K562 (cell line): ENCODE measurements around the gene SOX12. TPM values are rescaled to one million over a fixed set of nuclear protein-coding genes. Genes with fewer than 3 reads are reported as not detected.

ENCODE experiments used
- ATAC-seq: fragments of 200-7000 bp; cut with Tn5 transposase; 3 replicates; pipeline ENCODE4 v1.9.1; 2020; ENCODE audit warnings: moderate library complexity
- BruUV-seq: library from RNA; stranded (reverse); fragments of 400-500 nt; replicated peaks from 2 replicates; lab custom pipeline; 2021; lab: Mats Ljungman, UMichigan
- CTCF ChIA-PET: fragments of 300-600 bp; formaldehyde crosslinking; extraction: SDS; loops from one replicate; lab custom pipeline; 2021; ENCODE audit warnings: low intra/inter-chr PET ratio; lab: Yijun Ruan, JAX
- POLR2A ChIA-PET: fragments of 300-600, 350-650 bp; sonication (Branson Sonifier 250); formaldehyde crosslinking; extraction: SDS; loops from one replicate; lab custom pipeline; 2021; ENCODE audit warnings: antibody characterized with exemption, inconsistent platforms; lab: Yijun Ruan, JAX
- DNase-seq, 4 experiments: peaks; one replicate each; pipeline versions ENCODE4 v3.0.0 to v3.0.0-alpha.2; 2011 to 2018; ENCODE audit warnings: low spot score in 3 of 4, mixed read lengths in 3 of 4; ENCODE audit errors: extremely low read depth in 1 of 4
- FAIRE-seq: peaks from 2 replicates; lab custom pipeline; 2011; peaks lifted over from hg19 to GRCh38; lab: Jason Lieb, UNC
- H2AFZ ChIP-seq: 2 replicates; pipeline ENCODE4 v1.6.0; 2011; ENCODE audit warnings: low read depth, low read length, control low read depth, inconsistent platforms
- H3K27ac ChIP-seq: fragments of 200-600 bp; 3 replicates; pipeline ENCODE4 v1.8.0; 2011; ENCODE audit warnings: low read depth, mild to moderate bottlenecking, control low read depth, inconsistent platforms, low read length, moderate library complexity, mixed read lengths; ENCODE audit errors: extremely low read depth
- H3K27me3 ChIP-seq, 2 experiments: fragments of 300-600 bp in 1 of 2; 2 replicates in 1 of 2; 3 replicates in 1 of 2; pipeline versions ENCODE4 v1.6.0 to v1.8.0; 2011; ENCODE audit warnings: inconsistent platforms in 2 of 2, low read length in 2 of 2, mild to moderate bottlenecking in 1 of 2, mixed read lengths in 1 of 2, moderate library complexity in 1 of 2; ENCODE audit not compliant: control insufficient read depth in 2 of 2, insufficient read depth in 2 of 2
- H3K36me3 ChIP-seq: fragments of 300-600 bp; 3 replicates; pipeline ENCODE4 v1.8.0; 2011; ENCODE audit warnings: mild to moderate bottlenecking, low read length, inconsistent platforms; ENCODE audit not compliant: control insufficient read depth, insufficient read depth
- H3K4me1 ChIP-seq, 2 experiments: fragments of 200-600 bp in 1 of 2; replicated peaks in 1 of 2; 2 replicates in 1 of 2; 3 replicates in 1 of 2; pipeline versions ENCODE4 v1.5.1 to v1.8.0; 2011; ENCODE audit warnings: inconsistent platforms in 2 of 2, low read length in 2 of 2, mild to moderate bottlenecking in 1 of 2, mixed read lengths in 1 of 2, moderate library complexity in 1 of 2; ENCODE audit not compliant: control insufficient read depth in 2 of 2, insufficient read depth in 2 of 2
- H3K4me2 ChIP-seq: 2 replicates; pipeline ENCODE4 v1.6.1; 2011; ENCODE audit warnings: low read length, control low read depth, inconsistent platforms, mixed read lengths; ENCODE audit not compliant: insufficient read depth
- H3K4me3 ChIP-seq: fragments of 200-600 bp; sonication (generic), shearing (Covaris generic); 2 replicates; pipeline ENCODE4 v1.5.1; 2016; ENCODE audit warnings: control low read depth, inconsistent platforms
- H3K79me2 ChIP-seq: fragments of 200-600 bp; 3 replicates; pipeline ENCODE4 v1.8.0; 2011; ENCODE audit warnings: low read length, inconsistent platforms; ENCODE audit not compliant: control insufficient read depth, insufficient read depth
- H3K9ac ChIP-seq, 2 experiments: 2 replicates each; pipeline versions ENCODE4 v1.6.0 to v1.6.1; 2011; ENCODE audit warnings: low read depth in 2 of 2, low read length in 2 of 2, control low read depth in 1 of 2, inconsistent platforms in 1 of 2, mild to moderate bottlenecking in 1 of 2, mixed read lengths in 1 of 2; ENCODE audit not compliant: insufficient read depth in 1 of 2
- H3K9me1 ChIP-seq: one replicate; pipeline ENCODE4 v1.6.0; 2011; ENCODE audit warnings: inconsistent platforms, mild to moderate bottlenecking, low read length, moderate library complexity; ENCODE audit not compliant: control insufficient read depth, insufficient read depth
- H3K9me3 ChIP-seq: replicated peaks from 2 replicates; pipeline ENCODE4 v1.5.1; 2011; ENCODE audit warnings: low read depth, low read length, inconsistent platforms; ENCODE audit not compliant: control insufficient read depth, insufficient read depth
- H4K20me1 ChIP-seq: replicated peaks from 2 replicates; pipeline ENCODE4 v1.6.1; 2011; ENCODE audit warnings: low read length, inconsistent platforms, mixed read lengths; ENCODE audit not compliant: control insufficient read depth, insufficient read depth
- GATA2 ChIP-seq: sonication (generic); formaldehyde crosslinking; IDR thresholded peaks from 2 replicates; pipeline ENCODE4 v1.4.0; 2020; ENCODE audit warnings: mild to moderate bottlenecking, missing genetic modification reagents
- TRIM28 ChIP-seq: fragments of 450-650 bp; IDR thresholded peaks from 2 replicates; pipeline ENCODE4 v1.6.1; 2017
- ZNF316 ChIP-seq: fragments of 450-650 bp; IDR thresholded peaks from 2 replicates; pipeline ENCODE4 v1.6.1; 2016
- WGBS: fragments of 100-300 bp; shearing (Covaris generic); methylation state at CpG from one replicate; pipeline ENCODE4 v1.1.6; 2016; ENCODE audit warnings: low coverage, mixed read lengths; ENCODE audit not compliant: insufficient coverage; ENCODE audit errors: missing lambda C conversion rate; 5-methylcytosine and 5-hydroxymethylcytosine counted together
- in situ Hi-C: fragments of 300-500 bp; cut with MboI; formaldehyde crosslinking; loops from 4 replicates; pipeline ENCODE4 v1.15.0; 2018; ENCODE audit warnings: inconsistent platforms, mixed read lengths
- intact Hi-C: fragments of 100-400 bp; cut with micrococcal nuclease; formaldehyde crosslinking; loops from 2 replicates; pipeline ENCODE4 v1.14.2; 2022
- polyA plus RNA-seq, 8 experiments: library from polyadenylated mRNA; depleted of rRNA in 4 of 8; stranded (reverse) in 5 of 8; unstranded in 3 of 8; fragments of >200 nt; fragmentation: Nextera tagmentation in 2 of 8; fragmentation: Illumina TruSeq in 1 of 8; extraction: Ambion mirVana in 2 of 8; extraction: Trizol in 1 of 8; gene quantifications; 2 replicates each; pipeline versions ENCODE4 v1.2.1 to v1.2.3, GENCODE V29; 2011 to 2014; ENCODE audit warnings: inconsistent platforms in 1 of 8, missing spikeins in 1 of 8
- total RNA-seq, 7 experiments: library from RNA; depleted of rRNA in 6 of 7; stranded (reverse); fragments of >200 nt in 6 of 7; fragmentation: Illumina TruSeq in 2 of 7; extraction: Trizol in 2 of 7; gene quantifications; 2 replicates each; pipeline versions ENCODE4 v1.2.1 to v1.2.3, GENCODE V29; 2011 to 2021; ENCODE audit warnings: low replicate concordance in 1 of 7

Gene SOX12
- total and polyA plus RNA-seq, 9 of the 15 experiments (the other 6 are each of a cell fraction or from before 2014, with no cell fraction given): 0.42 to 26.3 (median 2.6) TPM

- FAIRE-seq (peak; percentile 37), DNase-seq (no peak)
- 57% methylated on average over 9 of the region's 10 CpGs for WGBS
- intact Hi-C loops: no loop called here
- H3K36me3 ChIP-seq: peaks cover 25% of the 10 kb centered on the region; the same call in 2 of the 3 replicates
- CTCF ChIA-PET: no interaction called here
- H4K20me1 ChIP-seq: peaks cover 13% of the 10 kb centered on the region
- no TSS peak for BruUV-seq
- H3K27ac ChIP-seq: no peak overlapping the region
- no peaks in the 10 kb centered on the region for H3K27me3 ChIP-seq
- H3K4me2 ChIP-seq: peak overlapping the region; percentile 95
- H2AFZ ChIP-seq: no peak overlapping the region
- H3K4me1 ChIP-seq: peaks cover 21 to 22% of the 10 kb centered on the region in 2 experiments; a peak in 4 of 5 replicates
- TF ChIP-seq GATA2 (CRISPR knock-in tag) (no peak), ZNF316 (peak; percentile 65), TRIM28 (peak; percentile 61; the same call in 1 of the 2 replicates)
- TF ChIP-seq, all 486 proteins: peak for 2
- Histone ChIP-seq H3K9me1 (no peaks in the 10 kb centered on the region), H3K4me3 (peak overlapping the region; percentile 90; the same call in 1 of the 2 replicates), H3K9ac (no peak overlapping the region; a peak in 1 of 4 replicates), H3K79me2 (peaks cover 47% of the 10 kb centered on the region), H3K9me3 (no peaks in the 10 kb centered on the region)
- POLR2A ChIA-PET: interaction anchor here (0.6 to 2.5 kb wide), 8 partner anchors 8 to 262 kb away, joined by 3 to 9 read pairs (median 3); partner anchors contain the start of gene SOX12
- in situ Hi-C loops: no loop called here
- ATAC-seq: no peak
Measured at GRCh38 chr20:300345-300990, 24.9 kb upstream of the SOX12 start.
